Glomerular endothelial cell (primary cell): ENCODE results near the gene L1CAM. TPM values are rescaled to one million over a fixed set of nuclear protein-coding genes. Genes with fewer than 3 reads are reported as not detected.

ENCODE experiments used
- DNase-seq: peaks from one replicate; pipeline ENCODE4 v3.0.0-alpha.2; 2011; ENCODE audit warnings: low read depth, low spot score; ENCODE audit errors: extremely low read depth
- total RNA-seq: library from RNA; depleted of rRNA; stranded (reverse); fragments of >200 nt; gene quantifications from 2 replicates; pipeline ENCODE4 v1.2.3, GENCODE V29; 2015

The L1CAM gene
- total RNA-seq, 1 donor from 2014 or later, result 1.6 TPM

GRCh38 chrX:153903991-153904957 lies 18.3 kb upstream of the L1CAM start, which contains the start of gene AVPR2:
Gene AVPR2, plus strand, starts transcription at chrX:153904673. Its CDS starts 473 bp downstream, at chrX:153905146.
- DNase-seq, result no peak

DNA sequence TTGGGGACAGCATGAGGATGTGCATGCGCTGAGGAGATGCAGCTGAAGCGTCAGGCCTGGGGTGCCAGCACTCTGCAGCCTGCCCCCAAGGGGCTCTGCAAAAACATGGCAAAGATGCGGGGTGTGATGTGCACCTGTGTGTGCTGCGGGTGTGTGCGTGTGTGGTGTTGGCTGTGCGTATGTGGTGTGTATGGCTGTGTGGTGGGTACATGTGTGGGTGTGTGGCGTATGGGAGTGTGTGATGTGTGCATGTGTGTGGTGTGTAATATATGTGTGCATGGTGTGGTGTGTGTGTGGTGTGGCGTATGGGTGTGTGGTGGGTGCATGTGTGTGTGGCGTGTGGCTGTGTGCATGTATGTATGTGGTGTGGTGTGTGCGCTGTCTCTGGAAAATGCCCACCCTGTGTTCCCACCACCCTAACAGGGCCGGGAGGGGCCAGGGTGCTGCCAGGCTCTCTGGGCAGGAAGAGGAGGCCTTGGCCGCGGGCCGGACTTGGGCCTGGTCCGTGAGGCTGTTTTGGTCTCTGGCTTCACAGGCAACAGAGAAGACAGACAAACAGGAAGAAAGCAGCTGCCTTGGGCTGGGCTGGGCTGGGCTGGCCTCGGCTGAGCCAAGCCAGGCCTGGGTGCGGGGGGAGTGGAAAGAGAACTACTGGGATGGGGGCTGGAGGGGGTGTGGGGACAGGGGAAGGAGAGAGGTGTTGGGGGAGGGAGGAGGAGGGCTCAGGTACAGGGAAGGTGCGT lies 17.4 kb upstream of the L1CAM start:
- no peak for DNase-seq

GRCh38 chrX:153902385-153902784 lies 16.4 kb upstream of the L1CAM start:
- DNase-seq, result no peak

DNA sequence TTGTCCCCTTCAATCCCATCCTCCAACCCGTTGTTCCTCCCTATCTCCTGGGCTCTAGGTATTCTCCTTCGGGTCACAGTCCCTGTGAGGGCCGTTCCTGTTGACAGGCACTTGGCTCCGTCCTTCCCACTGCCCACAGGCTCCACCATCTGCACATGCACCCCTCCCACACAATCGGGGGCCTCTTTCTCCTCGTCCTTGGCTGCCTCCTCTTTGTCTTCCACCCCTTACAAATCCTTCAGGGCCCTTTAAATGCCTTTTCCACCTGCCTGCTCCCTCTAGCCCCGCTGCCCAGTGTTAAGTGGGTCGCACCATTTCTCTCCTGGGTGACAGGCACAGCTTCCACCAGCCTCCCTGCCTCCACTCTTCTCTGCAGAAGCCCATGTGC lies 15.8 kb upstream of the L1CAM start:
- no peak for DNase-seq

DNA sequence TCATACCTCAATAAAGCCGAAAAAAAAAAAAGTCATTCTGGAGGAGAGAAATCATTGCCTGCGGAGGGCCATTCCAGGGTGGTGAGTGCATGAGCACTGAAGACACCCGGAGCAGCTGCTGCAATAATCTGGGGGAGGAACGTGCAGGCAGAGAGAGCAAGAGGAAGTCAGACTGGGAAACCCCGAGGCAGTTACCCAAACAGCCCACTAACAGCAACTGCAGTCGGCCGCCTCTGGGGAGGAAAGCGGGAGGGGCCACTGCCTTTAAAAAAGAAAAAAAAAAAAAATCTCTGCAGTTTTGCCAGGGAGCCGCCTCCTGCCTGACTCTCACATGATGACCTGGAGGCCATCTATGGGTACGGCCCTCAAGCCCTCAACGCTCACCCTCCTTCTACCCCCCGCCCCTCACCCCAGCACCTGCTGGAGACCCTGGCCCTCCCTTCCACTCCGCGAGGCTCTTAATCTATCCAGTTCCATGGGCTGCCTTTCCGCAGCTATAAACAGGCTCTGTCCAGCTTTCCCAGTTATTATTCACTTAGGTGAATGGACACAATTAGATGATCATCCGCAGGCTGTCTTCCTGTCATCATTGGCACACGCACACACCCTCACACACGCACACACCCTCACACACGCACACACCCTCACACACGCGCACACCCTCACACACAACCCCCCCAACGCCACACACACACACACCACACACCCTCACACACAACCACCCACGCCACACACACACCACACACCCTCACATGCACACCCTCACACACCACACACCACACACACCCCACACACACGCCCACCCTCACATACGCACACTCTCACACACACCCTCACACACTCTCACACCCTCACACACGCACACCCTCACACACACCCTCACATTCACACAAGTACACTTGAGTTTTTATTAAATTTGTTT lies 15.1 kb upstream of the L1CAM start:
- DNase-seq, result no peak

DNA sequence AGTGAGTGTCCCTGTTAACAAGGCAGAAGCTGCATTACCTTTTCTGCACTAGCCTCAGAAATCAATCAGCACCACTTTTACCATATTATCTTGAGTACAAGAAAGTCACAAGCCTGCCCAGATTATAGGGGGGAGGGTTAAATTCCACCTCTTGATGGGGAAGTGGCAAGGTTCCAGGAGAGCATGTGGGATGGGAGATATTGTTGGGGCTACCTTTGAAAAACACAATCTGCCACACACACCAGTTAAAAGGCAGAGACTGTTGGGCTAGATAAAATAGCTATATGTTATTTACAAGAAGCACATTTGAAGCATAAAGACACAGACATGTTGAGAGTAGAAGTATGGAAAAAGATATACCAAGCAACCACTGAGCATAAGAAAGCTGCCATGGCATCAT lies 11.9 kb upstream of the L1CAM start:
- DNase-seq, result no peak

DNA sequence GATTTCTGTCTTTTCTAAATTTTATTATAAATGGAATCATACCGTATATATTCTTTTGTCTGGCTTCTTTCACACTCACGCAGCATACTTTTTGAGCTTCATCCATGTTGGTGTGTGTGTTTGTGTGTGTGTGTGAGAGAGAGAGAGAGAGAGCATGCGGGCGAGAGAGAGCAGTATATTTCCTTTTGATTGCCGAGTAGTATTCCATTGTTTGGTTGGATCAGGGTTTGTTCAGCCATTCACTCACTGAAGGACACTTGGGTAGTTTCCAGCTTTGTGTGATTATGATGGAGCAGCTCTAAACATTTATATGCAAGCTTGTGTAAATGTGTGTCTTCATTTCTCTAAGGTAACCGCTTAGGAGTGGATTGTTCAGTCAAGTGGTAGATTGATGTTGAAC lies 3.1 kb upstream of the L1CAM start:
- no peak for DNase-seq

GRCh38 chrX:153888344-153888743 lies 2.4 kb upstream of the L1CAM start:
- DNase-seq, result no peak

DNA sequence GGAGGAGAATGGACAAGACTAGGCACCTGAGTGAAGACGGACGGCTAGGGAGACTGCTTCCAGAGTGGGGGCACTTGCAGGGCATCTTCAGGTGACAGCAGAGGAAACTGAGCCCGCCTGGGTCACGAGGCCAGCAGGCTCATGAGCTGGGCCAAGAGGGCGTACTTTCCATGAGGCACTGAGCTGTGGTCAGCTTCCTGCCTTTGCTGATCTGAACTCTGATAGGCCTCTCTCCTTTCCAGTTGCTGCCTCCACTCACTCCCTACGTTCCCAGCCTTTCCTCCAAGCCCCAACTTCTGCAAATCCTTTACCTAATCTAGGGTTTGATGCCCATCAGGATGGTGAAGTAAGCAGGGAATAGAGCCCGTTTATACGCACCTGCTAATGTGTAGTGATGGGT lies 1.4 kb upstream of the L1CAM start:
- DNase-seq, result no peak

DNA sequence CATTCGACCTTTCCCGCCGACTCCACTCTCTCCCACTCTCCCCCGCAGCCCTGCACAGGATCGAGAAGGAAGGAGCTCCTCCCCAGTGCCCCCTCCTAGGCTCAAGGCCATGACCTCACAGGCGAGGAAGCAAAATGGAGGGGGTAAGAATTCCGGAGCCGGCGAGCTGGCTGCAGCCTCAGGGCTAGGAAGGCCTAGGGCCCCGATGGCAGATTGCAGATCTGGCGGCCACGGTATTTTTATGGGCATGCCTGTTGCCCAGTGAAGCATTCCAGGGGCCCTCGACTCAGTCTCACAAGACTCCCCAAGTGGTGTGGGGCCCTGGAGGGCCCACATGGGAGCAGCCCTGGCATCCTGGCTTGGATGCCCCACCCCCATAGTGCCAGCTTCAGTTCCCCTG lies 942 bp upstream of the L1CAM start:
- no peak for DNase-seq

GRCh38 chrX:153885208-153885787 lies 675 bp downstream of the L1CAM start:
- DNase-seq, result no peak

DNA sequence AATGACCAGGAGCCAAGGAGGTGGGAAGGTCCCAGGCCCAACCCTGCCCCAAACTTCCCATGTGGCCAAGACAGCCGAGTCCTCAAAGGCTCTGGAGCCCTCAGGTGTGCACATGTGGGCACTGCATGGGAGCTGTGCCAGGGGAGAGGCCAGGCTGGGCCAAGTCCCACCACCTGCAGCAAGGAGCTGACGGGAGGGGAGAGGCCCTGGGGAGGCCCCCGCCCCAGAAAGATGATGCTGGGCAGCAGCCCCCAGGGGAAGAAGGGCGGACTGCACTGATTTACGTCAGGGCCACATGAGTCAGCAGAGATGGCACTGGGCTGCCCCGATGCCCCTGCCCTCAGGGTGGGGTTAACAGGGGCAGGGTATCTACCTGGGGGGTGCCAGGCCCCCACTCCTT lies 1.4 kb downstream of the L1CAM start:
- no peak for DNase-seq

DNA sequence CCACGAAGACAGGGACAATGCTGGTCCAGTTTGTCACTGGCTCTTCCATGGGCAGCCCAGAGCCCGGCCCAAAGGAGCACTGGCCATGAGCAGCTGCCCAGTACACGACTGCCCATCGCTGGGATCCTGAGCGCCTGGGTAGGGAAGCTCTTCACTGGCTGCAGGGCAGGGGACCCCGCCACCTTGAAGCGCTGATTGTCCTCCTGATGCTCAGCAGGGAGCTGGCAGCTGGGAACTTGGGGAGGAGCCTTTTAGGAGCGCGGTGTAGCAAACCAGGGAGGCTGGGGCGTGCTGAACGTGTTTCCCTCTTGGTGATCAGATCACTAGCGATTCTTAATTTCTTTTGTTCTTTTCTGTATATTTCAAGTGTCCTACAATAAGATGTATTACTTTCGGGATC lies 1.8 kb downstream of the L1CAM start:
- no peak for DNase-seq

DNA sequence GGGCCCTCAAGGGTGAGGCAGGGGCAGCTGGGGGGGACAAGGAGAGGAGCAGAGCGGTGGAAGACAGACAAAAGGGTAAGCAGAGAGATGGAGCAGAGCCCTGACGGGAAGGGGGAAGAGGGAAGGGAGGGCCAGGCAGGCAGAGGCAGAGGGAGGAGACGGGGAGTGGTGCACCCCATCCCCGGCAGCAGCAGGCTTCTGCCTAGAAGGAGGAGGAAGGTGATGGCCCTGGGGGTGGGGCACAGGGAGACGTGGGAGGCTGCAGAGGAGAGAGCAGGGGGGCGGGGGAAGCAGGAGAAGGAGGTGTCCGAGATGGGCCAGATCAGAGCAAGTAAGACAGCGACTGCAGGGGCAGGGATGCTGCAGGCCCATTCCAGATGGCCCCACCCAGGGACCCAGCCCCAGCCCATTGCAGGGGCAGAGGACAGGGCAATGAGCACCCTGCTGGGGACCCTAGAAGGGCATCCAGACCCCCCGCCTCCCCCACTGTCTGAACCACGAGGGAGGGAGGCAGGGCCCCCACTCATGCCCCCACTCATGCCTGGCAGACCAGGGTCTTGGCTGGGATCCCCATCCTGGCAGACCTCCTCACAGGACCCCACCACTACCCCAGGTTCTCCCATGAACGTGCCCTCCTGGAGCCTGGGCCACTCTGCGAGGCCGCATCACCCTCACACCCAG lies 2.7 kb downstream of the L1CAM start:
- DNase-seq, result no peak

DNA sequence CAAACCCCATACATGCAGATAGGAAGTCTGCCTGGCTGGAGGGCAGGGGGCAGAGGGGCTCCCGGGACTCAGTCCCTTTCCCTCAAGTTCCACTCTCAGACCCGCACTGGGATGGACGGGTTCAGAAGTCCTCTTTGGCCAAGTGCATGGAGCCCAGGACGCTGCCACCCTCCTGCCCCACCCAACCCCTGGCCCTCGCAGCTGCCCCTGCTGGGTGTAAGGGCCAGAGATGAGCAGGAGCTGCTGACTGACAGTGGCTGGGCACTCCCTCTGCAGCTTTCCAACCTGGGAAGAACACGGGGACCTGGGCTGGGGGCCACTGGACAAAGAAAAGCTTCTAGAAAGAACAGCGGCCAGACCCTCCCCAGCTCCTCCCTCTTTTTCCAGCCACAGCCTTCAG lies 3.4 kb downstream of the L1CAM start:
- no peak for DNase-seq

DNA sequence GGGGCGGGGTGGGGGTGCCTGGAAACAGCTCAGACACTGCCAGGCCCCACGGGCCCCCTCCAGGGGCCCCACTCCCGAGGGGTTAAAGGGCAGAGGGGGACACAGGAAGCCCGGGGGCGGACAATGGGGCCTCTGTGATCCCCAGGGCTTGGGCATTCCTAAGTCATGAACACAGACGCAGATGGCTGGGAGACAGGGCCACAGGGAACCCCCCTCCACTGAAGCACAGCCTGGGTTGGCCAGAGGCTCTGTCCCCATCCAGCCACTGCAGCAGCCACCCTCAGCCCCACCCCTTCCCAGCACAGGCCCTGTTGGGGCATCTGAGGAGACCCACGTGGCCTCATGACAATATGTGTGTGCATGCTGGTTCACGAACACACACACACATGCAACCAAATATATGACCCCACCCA lies 3.9 kb downstream of the L1CAM start:
- no peak for DNase-seq

- DNase-seq, result no peak
Observed at GRCh38 chrX:153881281-153881680, 4.7 kb downstream of the L1CAM start.

DNA sequence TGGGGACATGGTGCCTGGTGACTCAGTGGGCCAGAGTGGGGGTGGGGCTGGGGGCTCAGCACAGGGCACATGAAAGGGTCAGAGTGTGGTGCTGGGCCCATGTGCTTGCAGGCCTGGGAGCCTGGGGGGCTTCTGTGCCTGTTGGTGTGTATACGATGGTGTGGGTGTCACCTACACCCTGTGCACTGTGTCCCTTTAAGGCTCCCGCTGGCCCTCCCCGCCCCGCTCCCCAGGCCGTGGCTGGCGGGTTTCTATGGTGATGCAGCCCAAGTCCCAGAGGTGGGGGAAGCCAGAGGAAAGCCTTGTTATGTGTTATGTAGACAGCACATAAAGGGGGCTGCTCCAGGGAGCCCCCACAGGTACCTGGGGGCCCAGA lies 5.5 kb downstream of the L1CAM start:
- DNase-seq, result no peak

- DNase-seq, result no peak
Observed at GRCh38 chrX:153879741-153880439, 6.1 kb downstream of the L1CAM start.
